Fibroblast of the aortic adventitia (primary cell): Measurements from ENCODE around the gene PDE6B. TPM values are rescaled to one million over a fixed set of nuclear protein-coding genes. Genes with fewer than 3 reads are reported as not detected.
"Not testable (repeated sequence)": the region's sequence is repeated elsewhere in the genome, so short reads cannot be mapped to it uniquely, and the experiment has no call there.

Experiments
- DNase-seq: peaks from one replicate; pipeline ENCODE4 v3.0.0-alpha.2; 2010; ENCODE audit warnings: low read depth
- H3K4me3 ChIP-seq: 2 replicates; pipeline ENCODE4 v1.5.1; 2011; ENCODE audit warnings: low read depth, mild to moderate bottlenecking, control low read depth, low read length, moderate library complexity
- CTCF ChIP-seq: IDR thresholded peaks from 2 replicates; pipeline ENCODE4 v1.5.1; 2011; ENCODE audit warnings: mild to moderate bottlenecking, low read length, control low read depth, inconsistent platforms; ENCODE audit not compliant: insufficient read depth
- total RNA-seq: library from RNA; depleted of rRNA; stranded (reverse); fragments of >200 nt; gene quantifications from 2 replicates; pipeline ENCODE4 v1.2.3, GENCODE V29; 2012; ENCODE audit warnings: low replicate concordance

PDE6B gene
- total RNA-seq, 1 donor = not detected

- no peak overlapping the region for H3K4me3 ChIP-seq
- no peak for TF ChIP-seq CTCF
- no peak for DNase-seq
Observed at GRCh38 chr4:637536-638280, 12.3 kb downstream of the PDE6B start.

GRCh38 chr4:642366-642765 lies 17.0 kb downstream of the PDE6B start:
- not testable (repeated sequence) for H3K4me3 ChIP-seq, DNase-seq

GRCh38 chr4:646460-646859 lies 21.1 kb downstream of the PDE6B start:
- no peak overlapping the region for H3K4me3 ChIP-seq
- TF ChIP-seq CTCF = no peak
- DNase-seq = no peak

- no peak for DNase-seq
- no peak for TF ChIP-seq CTCF
- H3K4me3 ChIP-seq = no peak overlapping the region
Observed at GRCh38 chr4:647481-647880, 22.1 kb downstream of the PDE6B start.

- no peak overlapping the region for H3K4me3 ChIP-seq
- DNase-seq = no peak
Observed at GRCh38 chr4:648579-649292, 23.4 kb downstream of the PDE6B start.

GRCh38 chr4:649293-649625 lies 23.9 kb downstream of the PDE6B start:
- H3K4me3 ChIP-seq = no peak overlapping the region
- DNase-seq = no peak
- no peak for TF ChIP-seq CTCF

More at GRCh38 chr4:648579-649292, 23.4 kb downstream of the PDE6B start:
- no peak for TF ChIP-seq CTCF

- no peak for DNase-seq
- no peak for TF ChIP-seq CTCF
- H3K4me3 ChIP-seq = no peak overlapping the region
Observed at GRCh38 chr4:649751-650310, 24.5 kb downstream of the PDE6B start.
